Measurements from ENCODE around the gene ESR2. TPM values are rescaled to one million over a fixed set of nuclear protein-coding genes. Genes with fewer than 3 reads are reported as not detected.
"Not testable (repeated sequence)": the region's sequence is repeated elsewhere in the genome, so short reads cannot be mapped to it uniquely, and the experiment has no call there.

The ESR2 gene
- total RNA-seq, 1 experiment from 2014 or later, result 0.15 TPM

DNA sequence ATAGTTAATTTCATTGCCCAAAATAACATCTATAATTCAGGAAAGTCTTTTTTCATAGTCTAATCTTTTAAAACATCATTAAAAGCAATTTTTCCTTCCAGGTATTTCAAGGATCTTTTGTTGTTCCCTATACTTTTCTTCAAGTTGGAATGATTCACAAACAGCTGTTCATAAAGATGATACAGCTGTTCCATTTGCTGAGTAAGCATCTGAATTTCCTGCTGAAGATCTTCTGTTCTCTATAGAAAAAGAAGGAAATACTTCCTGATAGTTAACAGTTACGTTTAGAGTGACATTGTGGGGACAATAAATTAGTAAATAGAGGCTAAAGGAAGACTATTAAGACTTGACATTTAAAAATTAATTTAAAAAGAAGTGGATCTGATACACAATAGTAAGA is 30.3 kb upstream of the ESR2 start:
- Histone ChIP-seq H2BK5ac (ENCODE audit: insufficient read length, low read length) (no peak overlapping the region), H3K18ac (ENCODE audit: insufficient read length, low read depth, low read length) (no peak overlapping the region), H3K27me3 (ENCODE audit: insufficient read depth, low read length) (no peaks in the 10 kb centered on the region), H2AK5ac (ENCODE audit: insufficient read length, low read length) (no peak overlapping the region), H2BK12ac (ENCODE audit: insufficient read length, low read depth, low read length) (no peak overlapping the region), H3K23ac (ENCODE audit: insufficient read length, low read depth, low read length) (no peak overlapping the region), H3K56ac (ENCODE audit: insufficient read length, low read depth, low read length) (no peak overlapping the region), H4K91ac (ENCODE audit: insufficient read length, low read depth, low read length) (no peak overlapping the region), H3K27ac (ENCODE audit: insufficient read length, low read depth, low read length) (no peak overlapping the region), H3K9ac (ENCODE audit: extremely low read depth, insufficient read length, low read length) (no peak overlapping the region), H3K23me2 (ENCODE audit: insufficient read length, low read depth, low read length, poor library complexity, severe bottlenecking) (no peaks in the 10 kb centered on the region), H4K20me1 (ENCODE audit: control insufficient read depth, insufficient read depth, insufficient read length) (no peaks in the 10 kb centered on the region), H3K14ac (ENCODE audit: insufficient read depth, low read length) (no peak overlapping the region), H4K8ac (replicated peaks; ENCODE audit: insufficient read length, low read depth, low read length) (no peak overlapping the region), H2BK120ac (ENCODE audit: low read depth, low read length, poor library complexity, severe bottlenecking) (no peak overlapping the region), H2BK20ac (ENCODE audit: low read depth, low read length, poor library complexity, severe bottlenecking) (no peak overlapping the region), H3K9me3 (ENCODE audit: control insufficient read depth, low read depth, low read length) (no peaks in the 10 kb centered on the region), H3K4ac (ENCODE audit: low read depth, low read length) (no peak overlapping the region), H4K5ac (ENCODE audit: insufficient read length, low read depth, low read length) (no peak overlapping the region), H3K79me2 (ENCODE audit: insufficient read depth, low read length) (no peaks in the 10 kb centered on the region), H2AFZ (ENCODE audit: low read length) (no peak overlapping the region), H2BK15ac (ENCODE audit: low read depth, low read length) (no peak overlapping the region), H3K4me1 (ENCODE audit: insufficient read depth, low read length) (no peaks in the 10 kb centered on the region; the same call in 1 of the 2 replicates), H3K4me2 (ENCODE audit: insufficient read depth, insufficient read length, low read length) (no peak overlapping the region), H3T11ph (ENCODE audit: low read length) (no peak overlapping the region), H3K79me1 (ENCODE audit: insufficient read depth, low read depth, low read length, poor library complexity, severe bottlenecking) (no peaks in the 10 kb centered on the region)
- no CpG with 5 or more reads among the region's 1 CpG for WGBS (ENCODE audit: extremely low coverage, insufficient read length, low lambda C conversion rate)
- TF ChIP-seq CTCF (conservative IDR thresholded peaks at IDR 0.05), result no peak
- peaks cover 0 to 3% (median 0%) of the 10 kb centered on the region in 3 experiments; a peak in 2 of 7 replicates for H3K36me3 Mint-ChIP-seq (ENCODE audit: insufficient read depth in 1 of 3, low read depth in 3 of 3)
- H3K27ac Mint-ChIP-seq, result peak overlapping the region in 1 of 3 experiments; percentile 86; a peak in 3 of 7 replicates
- no peaks in the 10 kb centered on the region for H3K9me3 Mint-ChIP-seq
- H3K27me3 Mint-ChIP-seq (ENCODE audit: low read depth), result no peaks in the 10 kb centered on the region
- H3K4me3 Mint-ChIP-seq, result no peak overlapping the region
- peaks cover 4 to 7% of the 10 kb centered on the region in 2 experiments for H3K4me1 Mint-ChIP-seq
- no peak for DNase-seq

- not testable (repeated sequence) for H2BK120ac ChIP-seq (ENCODE audit: low read depth, low read length, poor library complexity, severe bottlenecking); H3K27me3 ChIP-seq (ENCODE audit: insufficient read depth, low read length); H3K14ac ChIP-seq (ENCODE audit: insufficient read depth, low read length); H3K27ac Mint-ChIP-seq; H3K23ac ChIP-seq (ENCODE audit: insufficient read length, low read depth, low read length); H2AFZ ChIP-seq (ENCODE audit: low read length); H3K4me3 Mint-ChIP-seq; H3K4me1 ChIP-seq (ENCODE audit: insufficient read depth, low read length); H4K5ac ChIP-seq (ENCODE audit: insufficient read length, low read depth, low read length); H3K4me2 ChIP-seq (ENCODE audit: insufficient read depth, insufficient read length, low read length); H3K9me3 ChIP-seq (ENCODE audit: control insufficient read depth, low read depth, low read length); H3K79me1 ChIP-seq (ENCODE audit: insufficient read depth, low read depth, low read length, poor library complexity, severe bottlenecking); H2AK5ac ChIP-seq (ENCODE audit: insufficient read length, low read length); H2BK5ac ChIP-seq (ENCODE audit: insufficient read length, low read length); H3K27me3 Mint-ChIP-seq (ENCODE audit: low read depth); DNase-seq; H3K79me2 ChIP-seq (ENCODE audit: insufficient read depth, low read length); H3T11ph ChIP-seq (ENCODE audit: low read length); H3K4me1 Mint-ChIP-seq; H4K20me1 ChIP-seq (ENCODE audit: control insufficient read depth, insufficient read depth, insufficient read length); H3K23me2 ChIP-seq (ENCODE audit: insufficient read length, low read depth, low read length, poor library complexity, severe bottlenecking); H4K91ac ChIP-seq (ENCODE audit: insufficient read length, low read depth, low read length); H3K9me3 Mint-ChIP-seq; H3K27ac ChIP-seq (ENCODE audit: insufficient read length, low read depth, low read length); H3K36me3 Mint-ChIP-seq (ENCODE audit: insufficient read depth in 1 of 3, low read depth in 3 of 3); H2BK12ac ChIP-seq (ENCODE audit: insufficient read length, low read depth, low read length); H3K4ac ChIP-seq (ENCODE audit: low read depth, low read length); H2BK20ac ChIP-seq (ENCODE audit: low read depth, low read length, poor library complexity, severe bottlenecking); H3K9ac ChIP-seq (ENCODE audit: extremely low read depth, insufficient read length, low read length); H2BK15ac ChIP-seq (ENCODE audit: low read depth, low read length); H4K8ac ChIP-seq (replicated peaks; ENCODE audit: insufficient read length, low read depth, low read length); H3K18ac ChIP-seq (ENCODE audit: insufficient read length, low read depth, low read length); H3K56ac ChIP-seq (ENCODE audit: insufficient read length, low read depth, low read length)
- WGBS (ENCODE audit: extremely low coverage, insufficient read length, low lambda C conversion rate), result no CpG with 5 or more reads among the region's 5 CpGs
These were observed 26.2 kb upstream of the ESR2 start for GRCh38 chr14:64320362-64320761.
